Calu3 (cell line): ENCODE results near the gene MTFP1. TPM values are rescaled to one million over a fixed set of nuclear protein-coding genes. Genes with fewer than 3 reads are reported as not detected.

Experiments
- BruUV-seq: library from RNA; stranded (reverse); fragments of 400-500 nt; replicated peaks from 2 replicates; lab custom pipeline; 2021; lab: Mats Ljungman, UMichigan
- CTCF ChIA-PET: fragments of 300-600 bp; sonication (Branson Sonifier 250); formaldehyde crosslinking; loops from one replicate; lab custom pipeline; 2022; ENCODE audit warnings: antibody characterized with exemption; lab: Charles Lee
- DNase-seq: peaks from one replicate; pipeline ENCODE4 v3.0.0; 2022
- H3K27ac Mint-ChIP-seq: one replicate; pipeline ENCODE4 v1.8.0; 2022; ENCODE audit warnings: mixed read lengths; ENCODE audit not compliant: unreplicated experiment
- H3K27me3 Mint-ChIP-seq: one replicate; pipeline ENCODE4 v1.8.0; 2022; ENCODE audit warnings: mixed read lengths; ENCODE audit not compliant: unreplicated experiment
- H3K36me3 Mint-ChIP-seq: one replicate; pipeline ENCODE4 v1.8.0; 2022; ENCODE audit warnings: mild to moderate bottlenecking, moderate library complexity, mixed read lengths; ENCODE audit not compliant: insufficient read depth, unreplicated experiment
- H3K4me1 Mint-ChIP-seq: one replicate; pipeline ENCODE4 v1.8.0; 2022; ENCODE audit warnings: mild to moderate bottlenecking, low read depth, mixed read lengths; ENCODE audit not compliant: unreplicated experiment
- H3K4me3 Mint-ChIP-seq: one replicate; pipeline ENCODE4 v1.8.0; 2022; ENCODE audit warnings: mild to moderate bottlenecking, low read depth, moderate library complexity, mixed read lengths; ENCODE audit not compliant: unreplicated experiment
- H3K9me3 Mint-ChIP-seq: one replicate; pipeline ENCODE4 v1.8.0; 2022; ENCODE audit warnings: low read depth, mixed read lengths; ENCODE audit not compliant: unreplicated experiment
- intact Hi-C: fragments of 100-400 bp; cut with micrococcal nuclease; formaldehyde crosslinking; loops from one replicate; pipeline ENCODE4 v1.10.0; 2022; ENCODE audit not compliant: unreplicated experiment
- total RNA-seq: library from RNA; stranded (reverse); gene quantifications from 2 replicates; pipeline ENCODE4 v1.2.3, GENCODE V29; 2022
- TF ChIP-seq, protein P1 (sequence below): fragments of 200-600 bp; IDR thresholded peaks from one replicate; pipeline ENCODE4 v1.8.0; 2022; ENCODE audit warnings: antibody characterized with exemption; ENCODE audit not compliant: unreplicated experiment

The MTFP1 gene
- total RNA-seq, 1 experiment from 2014 or later: 30.5 TPM

DNA sequence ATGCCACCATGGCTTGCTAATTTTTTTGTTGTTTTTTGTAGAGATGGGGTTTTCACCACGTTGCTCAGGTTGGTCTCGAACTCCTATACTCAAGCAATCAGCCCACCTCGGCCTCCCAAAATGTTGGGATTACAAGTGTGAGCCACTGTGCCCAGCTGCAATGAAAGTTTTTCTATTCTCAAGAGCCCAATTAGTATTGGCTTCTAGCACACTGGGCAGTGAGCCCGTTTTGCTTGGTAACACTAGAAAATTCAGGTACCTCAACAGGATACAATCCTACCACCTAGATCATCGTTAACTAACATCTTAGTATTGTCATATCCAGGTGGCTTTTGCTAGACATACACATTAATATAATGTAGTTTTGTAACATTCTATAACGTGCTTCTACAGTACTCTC, 27.3 kb downstream of the MTFP1 start:
- no TSS peak for BruUV-seq
- no peak overlapping the region for H3K4me3 Mint-ChIP-seq
- CTCF ChIA-PET: no interaction called here
- H3K27ac Mint-ChIP-seq: no peak overlapping the region
- peaks cover 63% of the 10 kb centered on the region for H3K27me3 Mint-ChIP-seq
- TF ChIP-seq, protein P1, sequence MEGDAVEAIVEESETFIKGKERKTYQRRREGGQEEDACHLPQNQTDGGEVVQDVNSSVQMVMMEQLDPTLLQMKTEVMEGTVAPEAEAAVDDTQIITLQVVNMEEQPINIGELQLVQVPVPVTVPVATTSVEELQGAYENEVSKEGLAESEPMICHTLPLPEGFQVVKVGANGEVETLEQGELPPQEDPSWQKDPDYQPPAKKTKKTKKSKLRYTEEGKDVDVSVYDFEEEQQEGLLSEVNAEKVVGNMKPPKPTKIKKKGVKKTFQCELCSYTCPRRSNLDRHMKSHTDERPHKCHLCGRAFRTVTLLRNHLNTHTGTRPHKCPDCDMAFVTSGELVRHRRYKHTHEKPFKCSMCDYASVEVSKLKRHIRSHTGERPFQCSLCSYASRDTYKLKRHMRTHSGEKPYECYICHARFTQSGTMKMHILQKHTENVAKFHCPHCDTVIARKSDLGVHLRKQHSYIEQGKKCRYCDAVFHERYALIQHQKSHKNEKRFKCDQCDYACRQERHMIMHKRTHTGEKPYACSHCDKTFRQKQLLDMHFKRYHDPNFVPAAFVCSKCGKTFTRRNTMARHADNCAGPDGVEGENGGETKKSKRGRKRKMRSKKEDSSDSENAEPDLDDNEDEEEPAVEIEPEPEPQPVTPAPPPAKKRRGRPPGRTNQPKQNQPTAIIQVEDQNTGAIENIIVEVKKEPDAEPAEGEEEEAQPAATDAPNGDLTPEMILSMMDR: no peak
- intact Hi-C loops: no loop called here
- no peaks in the 10 kb centered on the region for H3K36me3 Mint-ChIP-seq
- DNase-seq: no peak
- H3K9me3 Mint-ChIP-seq: no peaks in the 10 kb centered on the region
- H3K4me1 Mint-ChIP-seq: no peaks in the 10 kb centered on the region

DNA sequence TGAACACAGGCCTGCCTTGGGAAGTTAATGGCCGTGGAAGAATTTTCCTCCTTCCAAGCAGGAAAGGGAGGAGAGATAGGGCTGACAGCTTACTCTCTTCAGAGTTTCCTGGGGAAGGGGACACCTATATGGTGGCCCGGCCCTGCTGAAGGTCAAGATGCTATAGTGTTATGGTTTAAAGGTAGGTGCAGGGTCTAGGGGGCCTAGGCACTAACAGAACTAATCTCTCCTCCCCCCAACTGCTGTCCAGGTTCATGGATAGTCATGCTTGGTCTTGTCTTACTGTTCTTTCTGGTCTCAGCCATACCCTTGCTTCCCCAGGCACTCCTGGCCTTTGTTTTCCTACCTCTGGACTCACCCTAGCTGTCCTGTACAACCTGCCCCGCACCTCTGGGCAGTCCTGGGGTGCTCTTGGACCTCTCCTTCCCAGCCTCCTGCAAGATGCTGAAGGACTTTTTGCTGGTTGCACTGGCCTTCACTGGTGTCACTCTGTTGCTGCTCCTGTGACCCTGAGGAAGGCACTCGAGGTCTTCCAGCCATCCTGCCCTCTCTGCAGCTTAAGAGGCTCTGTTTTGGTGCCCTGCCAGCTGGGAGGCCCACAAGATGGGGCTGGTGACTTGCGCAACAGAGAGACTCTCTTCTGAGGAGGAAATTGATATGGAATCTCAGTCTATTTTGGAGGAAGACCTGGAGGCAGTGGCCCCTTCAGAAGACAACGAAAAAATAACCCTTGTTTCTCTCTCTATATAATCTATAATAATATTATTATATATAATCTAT, 28.4 kb downstream of the MTFP1 start:
- Mint-ChIP-seq H3K27ac (no peak overlapping the region), H3K27me3 (peaks cover 68% of the 10 kb centered on the region), H3K9me3 (no peaks in the 10 kb centered on the region), H3K4me1 (no peaks in the 10 kb centered on the region), H3K4me3 (no peak overlapping the region), H3K36me3 (no peaks in the 10 kb centered on the region)
- CTCF ChIA-PET: no interaction called here
- intact Hi-C loops: no loop called here
- no TSS peak for BruUV-seq
- TF ChIP-seq, protein P1: no peak
- peak; percentile 23 for DNase-seq

DNA sequence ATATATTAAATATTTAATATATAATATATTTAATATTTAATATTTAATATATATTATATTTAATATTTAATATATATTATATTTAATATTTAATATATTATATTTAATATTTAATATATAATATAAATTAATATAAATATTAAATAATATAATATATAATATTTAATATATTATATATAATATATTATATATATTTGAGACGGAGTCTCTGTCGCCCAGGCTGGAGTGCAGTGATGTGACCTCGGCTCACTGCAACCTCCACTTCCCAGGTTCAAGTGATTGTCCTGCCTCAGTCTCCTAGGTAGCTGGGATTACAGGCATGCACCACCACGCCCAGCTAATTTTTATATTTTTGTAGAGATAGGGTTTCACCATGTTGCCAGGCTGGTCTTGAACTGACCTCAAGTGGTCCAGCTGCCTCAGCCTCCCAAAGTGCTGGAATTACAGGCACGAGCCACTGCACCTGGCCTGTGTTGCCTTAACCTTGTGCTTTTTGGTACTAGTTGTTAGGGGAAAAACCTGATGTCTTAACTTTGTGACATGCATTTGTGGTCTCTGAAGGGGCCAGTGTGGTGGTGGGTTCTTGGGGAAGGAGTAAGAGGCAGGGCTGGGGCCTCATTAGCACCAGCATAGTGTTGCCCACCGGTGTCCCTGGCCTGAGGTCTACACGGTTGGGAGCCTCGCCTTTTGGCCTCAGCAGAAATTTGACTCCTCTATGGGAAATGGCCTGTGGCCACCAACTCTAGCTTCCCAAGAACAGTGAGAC, 29.7 kb downstream of the MTFP1 start:
- intact Hi-C loops: no loop called here
- H3K27ac Mint-ChIP-seq: no peak overlapping the region
- H3K4me1 Mint-ChIP-seq: no peaks in the 10 kb centered on the region
- CTCF ChIA-PET: no interaction called here
- TF ChIP-seq, protein P1: no peak
- no peaks in the 10 kb centered on the region for H3K9me3 Mint-ChIP-seq
- no peaks in the 10 kb centered on the region for H3K36me3 Mint-ChIP-seq
- BruUV-seq: no TSS peak
- no peak overlapping the region for H3K4me3 Mint-ChIP-seq
- peaks cover 77% of the 10 kb centered on the region for H3K27me3 Mint-ChIP-seq
- no peak for DNase-seq

DNA sequence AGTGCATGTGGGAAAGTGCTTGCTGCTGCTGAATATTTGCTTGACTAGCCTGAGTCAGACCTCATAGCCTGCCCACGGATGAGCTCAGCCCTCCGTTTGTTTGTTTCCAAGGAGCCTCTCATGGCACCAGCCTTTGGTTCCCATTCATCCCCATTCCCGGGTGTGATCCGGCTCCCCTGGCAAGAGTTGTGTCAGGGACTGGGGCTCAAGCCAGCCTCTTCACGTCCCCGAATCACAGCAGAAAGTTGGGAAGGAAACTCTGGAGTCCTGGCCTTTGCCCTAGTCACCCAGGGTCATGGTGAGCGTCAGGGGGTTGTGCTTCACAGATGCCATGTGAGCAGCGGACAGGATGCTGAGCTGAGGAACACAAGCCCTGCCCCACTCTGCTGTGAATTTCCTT, 32.4 kb downstream of the MTFP1 start:
- no TSS peak for BruUV-seq
- no peak overlapping the region for H3K4me3 Mint-ChIP-seq
- CTCF ChIA-PET: no interaction called here

More for the DNA sequence above, 32.4 kb downstream of the MTFP1 start:
- intact Hi-C loops: no loop called here
- peaks cover 62% of the 10 kb centered on the region for H3K27me3 Mint-ChIP-seq
- TF ChIP-seq, protein P1: no peak
- no peak overlapping the region for H3K27ac Mint-ChIP-seq
- no peaks in the 10 kb centered on the region for H3K36me3 Mint-ChIP-seq
- no peak for DNase-seq
- H3K9me3 Mint-ChIP-seq: no peaks in the 10 kb centered on the region
- no peaks in the 10 kb centered on the region for H3K4me1 Mint-ChIP-seq
